Limb (tissue), 2 donors: ENCODE data around the gene DAO.
"Not testable (repeated sequence)": the region's sequence is repeated elsewhere in the genome, so short reads cannot be mapped to it uniquely, and the experiment has no call there.

ENCODE experiments used
- DNase-seq, 2 donors: peaks; one replicate each; pipeline ENCODE4 v3.0.0-alpha.2; 2016; ENCODE audit errors: extremely low spot score in 2 of 2

Gene DAO

DNA sequence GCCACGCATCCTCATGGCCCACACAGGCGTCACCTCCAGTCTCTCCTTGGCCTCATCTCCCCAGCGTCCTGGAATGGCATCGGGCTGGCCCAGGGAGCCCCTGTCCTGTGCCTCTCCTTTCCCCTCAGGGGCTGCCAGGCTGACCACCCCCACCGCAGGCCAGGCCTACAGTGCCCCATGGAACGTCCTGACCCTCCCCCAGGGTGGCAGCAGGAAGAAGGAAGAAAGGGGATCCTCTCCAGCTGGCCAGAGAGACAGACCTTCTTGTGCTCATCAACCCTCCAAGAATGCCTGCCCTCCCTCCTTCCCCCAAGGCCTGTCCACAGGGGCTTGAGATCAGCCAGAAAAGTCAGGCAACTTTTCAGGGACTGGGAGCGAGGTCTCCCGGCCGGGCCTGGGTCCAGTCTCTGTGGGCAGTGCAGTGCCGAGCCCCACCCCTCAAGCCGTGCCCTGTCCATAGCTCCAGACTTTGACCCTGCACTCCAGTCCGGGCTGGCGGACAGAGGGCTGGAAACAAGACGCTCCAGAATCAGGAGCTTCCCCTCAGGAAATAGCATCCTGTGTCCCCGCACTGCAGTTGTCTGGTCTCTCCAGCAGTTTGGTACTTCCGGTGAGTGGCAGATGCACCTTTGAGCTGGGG, at the start of gene DAO:
Gene DAO, plus strand, starts transcription at position 478 of the 640 bp plus-strand sequence. CDS start 4,915 bp downstream, outside the sequence.
- DNase-seq: no peak

DNA sequence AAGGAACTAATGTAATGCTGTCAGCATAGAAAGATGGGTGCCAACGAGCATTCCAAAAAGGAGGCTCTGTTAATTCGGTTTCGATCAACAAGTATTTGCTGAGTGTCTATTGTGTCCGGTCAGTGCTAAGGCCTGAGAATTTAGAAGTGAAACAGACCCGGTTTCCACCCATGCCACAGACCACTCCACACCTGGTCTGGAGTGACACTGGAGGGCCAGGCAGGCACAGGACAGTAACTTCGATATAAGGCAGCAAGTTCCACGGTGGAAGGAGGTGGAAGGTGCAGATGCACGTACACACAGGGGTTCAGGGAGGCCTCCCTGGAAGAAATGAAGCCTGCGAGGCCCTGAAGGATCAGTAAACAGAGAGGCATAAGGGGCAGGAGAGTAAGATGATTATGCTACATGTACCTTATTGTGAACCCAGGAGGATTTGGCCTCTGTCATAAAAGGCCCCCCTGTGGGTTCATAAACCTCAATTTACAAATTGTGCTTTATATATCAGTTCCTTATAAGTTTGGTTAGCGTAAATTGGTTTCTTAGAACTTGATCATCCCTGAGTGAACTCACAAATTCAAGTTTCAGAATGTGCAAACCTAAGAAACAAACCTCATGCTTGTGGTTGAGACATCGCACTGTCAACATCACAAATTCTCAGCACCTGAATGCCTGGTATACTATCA, 48.4 kb upstream of the DAO start:
- no peak for DNase-seq

DNA sequence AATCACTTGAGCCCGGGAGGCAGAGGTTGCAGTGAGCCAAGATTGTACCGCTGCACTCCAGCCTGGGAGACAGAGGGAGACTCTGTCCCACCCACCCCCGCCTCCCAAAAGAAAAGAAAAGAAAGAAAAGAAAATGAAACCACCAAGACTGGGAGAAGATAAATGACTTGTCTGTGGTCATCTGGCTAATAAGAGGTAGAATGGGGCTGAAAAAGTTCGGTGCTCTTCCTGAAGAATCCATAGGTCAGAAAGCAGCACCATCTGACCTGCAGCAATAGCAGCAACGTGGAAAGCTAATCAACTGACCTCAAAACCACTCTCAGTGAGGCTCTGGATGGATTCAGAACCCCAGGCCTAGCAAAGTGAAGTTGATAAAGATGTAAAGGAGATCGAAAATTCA, 47.7 kb upstream of the DAO start:
- no peak for DNase-seq

DNA sequence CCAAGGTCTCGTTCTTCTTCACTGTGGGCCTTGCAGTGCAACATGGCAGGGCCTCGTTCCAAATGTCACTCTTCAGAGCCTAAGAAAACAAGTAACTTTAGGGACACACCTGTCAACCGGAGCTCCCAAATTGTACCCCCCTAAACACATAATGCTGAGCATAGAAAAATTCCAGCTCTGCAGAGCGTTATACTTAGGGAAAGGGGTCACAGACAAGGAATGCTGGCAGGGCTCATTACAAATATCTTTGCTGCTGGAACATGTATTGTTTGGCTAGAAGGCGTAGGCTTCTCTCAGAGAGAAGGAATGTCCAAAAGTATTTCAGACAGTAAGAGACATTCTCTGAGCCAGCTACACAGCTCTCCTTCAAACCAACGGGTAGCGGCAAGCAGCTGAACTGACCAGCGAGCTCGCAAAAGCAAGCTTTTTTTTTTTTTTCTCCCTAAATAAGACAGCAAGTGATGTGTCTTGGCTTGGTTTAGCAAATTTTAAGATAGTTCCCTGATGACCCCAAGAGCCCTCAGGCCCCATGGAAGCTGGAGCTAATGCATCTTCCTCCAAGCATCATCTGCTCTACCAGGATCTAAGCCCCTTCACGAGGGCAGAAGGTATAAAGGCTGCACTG, 47.0 kb upstream of the DAO start:
- DNase-seq: peak in 1 of 2 donors; percentile 76

DNA sequence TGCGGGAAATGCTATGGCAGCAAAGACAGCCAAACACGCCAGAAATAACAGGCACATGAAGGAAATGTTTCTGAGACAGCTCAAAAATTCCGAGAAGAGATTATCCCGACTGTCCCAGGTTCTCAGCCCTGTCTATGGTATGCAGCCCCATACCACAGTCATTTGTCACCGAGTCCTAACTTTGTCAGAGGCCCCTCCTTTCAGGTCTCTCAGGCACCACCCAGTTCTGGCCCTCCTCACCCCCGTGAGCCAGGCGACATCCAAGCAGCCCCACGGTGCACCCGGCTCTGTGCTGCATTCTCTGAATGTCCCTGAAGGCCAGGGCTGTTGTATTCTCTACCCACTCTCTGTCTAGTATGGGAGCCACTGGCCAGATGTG, 46.5 kb upstream of the DAO start:
- peak in 1 of 2 donors; percentile 53 for DNase-seq

DNA sequence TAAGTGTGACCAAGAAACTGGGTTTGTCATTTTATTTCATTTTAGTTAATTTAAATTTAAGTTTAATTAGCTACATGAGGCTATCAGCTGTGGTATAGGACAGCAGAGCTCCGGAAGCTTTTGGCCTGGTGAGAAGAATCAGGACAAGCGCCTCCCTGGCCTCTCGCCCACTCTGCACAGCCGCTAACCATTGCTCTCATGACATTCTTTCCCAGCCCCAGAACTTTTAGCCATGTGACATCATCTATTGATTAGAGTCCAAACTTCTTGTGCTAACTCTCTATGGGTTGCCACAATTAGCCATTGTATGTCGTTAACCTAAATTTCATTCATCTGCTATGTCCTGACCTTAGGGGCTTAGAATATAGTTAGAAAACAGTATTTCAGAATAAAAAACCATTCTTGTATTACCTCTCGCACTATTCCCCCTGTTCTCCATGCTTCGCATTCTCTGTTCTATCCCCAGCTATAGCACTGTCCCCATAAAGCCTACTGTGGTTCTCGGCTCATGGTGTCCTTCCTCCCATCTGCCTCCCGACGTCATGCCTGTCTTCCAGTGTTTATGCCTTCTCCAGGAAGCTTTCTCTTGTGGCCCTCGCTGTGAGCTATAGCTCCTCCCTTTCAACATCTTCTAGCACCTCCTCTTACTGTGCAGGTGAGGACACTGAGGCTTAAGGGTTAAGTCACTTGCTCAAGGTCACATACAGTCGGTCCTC, 46.0 kb upstream of the DAO start:
- DNase-seq: peak in 1 of 2 donors; percentile 42

DNA sequence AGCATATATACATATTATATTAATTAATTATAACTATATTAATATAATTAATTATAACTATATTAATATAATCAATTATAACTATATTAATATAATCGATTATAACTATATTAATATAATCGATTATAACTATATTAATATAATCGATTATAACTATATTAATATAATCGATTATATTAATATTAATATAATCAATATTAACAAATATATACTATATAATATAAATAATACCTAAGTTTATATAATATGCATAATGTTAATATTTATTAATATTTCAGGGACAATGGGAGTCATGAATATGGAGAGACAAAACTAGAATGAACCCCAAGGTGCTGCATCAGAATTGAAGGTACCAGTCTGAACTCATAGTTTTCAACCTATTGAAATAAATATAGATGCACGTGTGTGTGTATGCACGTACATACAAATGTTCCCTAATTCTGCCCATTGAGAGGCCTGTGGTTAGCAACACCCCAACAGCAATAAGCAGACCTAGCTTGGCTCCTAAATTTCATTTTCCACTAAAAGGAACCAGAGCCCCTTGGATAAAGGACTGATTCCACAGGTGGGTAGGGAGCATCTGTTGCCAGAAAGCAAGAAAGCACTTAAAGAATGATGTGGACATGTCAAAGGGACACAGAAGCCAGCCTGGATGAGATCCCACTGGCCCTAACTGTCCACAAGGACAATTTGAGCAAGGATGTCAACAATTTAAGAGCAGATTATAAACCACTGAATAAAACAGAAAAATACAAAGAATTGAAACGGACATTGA, 43.8 kb upstream of the DAO start:
- no peak for DNase-seq

DNA sequence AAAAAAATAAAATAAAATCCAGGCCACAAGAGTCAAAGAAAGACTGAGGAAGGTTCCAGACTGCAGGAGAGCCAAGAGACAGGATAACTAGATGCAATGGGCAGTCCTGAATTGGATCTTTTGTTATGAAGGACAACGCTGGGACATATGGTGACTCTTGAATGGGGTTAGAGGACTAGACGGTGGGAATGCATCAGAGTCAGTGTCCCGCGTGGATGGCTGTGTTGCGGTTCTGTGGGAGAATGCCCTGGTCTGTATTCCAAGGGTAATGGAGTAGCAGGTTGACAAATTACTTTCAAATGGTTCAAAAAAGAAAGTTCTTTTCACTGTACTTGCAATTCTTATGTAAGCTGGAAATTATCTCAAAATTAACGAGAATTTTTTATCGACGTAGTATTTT, 42.7 kb upstream of the DAO start:
- DNase-seq: no peak

DNA sequence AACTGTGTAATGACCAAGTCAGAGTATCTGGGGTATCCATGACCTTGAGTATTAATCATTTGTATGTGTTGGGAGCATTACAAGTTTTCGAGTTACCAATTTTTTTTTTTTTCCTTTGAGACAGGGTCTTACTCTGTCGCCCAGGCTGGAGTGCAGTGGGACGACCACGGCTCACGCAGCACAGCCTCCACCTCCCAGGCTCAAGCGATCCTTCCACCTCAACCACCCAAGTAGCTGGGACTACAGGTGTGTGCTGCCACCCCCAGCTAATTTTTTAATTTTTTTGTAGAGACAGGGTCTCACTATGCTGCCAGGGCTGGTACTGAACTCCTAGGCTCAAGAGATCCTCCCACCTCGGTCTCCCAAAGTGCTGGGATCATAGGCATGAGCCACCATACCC, 42.2 kb upstream of the DAO start:
- no peak for DNase-seq

DNA sequence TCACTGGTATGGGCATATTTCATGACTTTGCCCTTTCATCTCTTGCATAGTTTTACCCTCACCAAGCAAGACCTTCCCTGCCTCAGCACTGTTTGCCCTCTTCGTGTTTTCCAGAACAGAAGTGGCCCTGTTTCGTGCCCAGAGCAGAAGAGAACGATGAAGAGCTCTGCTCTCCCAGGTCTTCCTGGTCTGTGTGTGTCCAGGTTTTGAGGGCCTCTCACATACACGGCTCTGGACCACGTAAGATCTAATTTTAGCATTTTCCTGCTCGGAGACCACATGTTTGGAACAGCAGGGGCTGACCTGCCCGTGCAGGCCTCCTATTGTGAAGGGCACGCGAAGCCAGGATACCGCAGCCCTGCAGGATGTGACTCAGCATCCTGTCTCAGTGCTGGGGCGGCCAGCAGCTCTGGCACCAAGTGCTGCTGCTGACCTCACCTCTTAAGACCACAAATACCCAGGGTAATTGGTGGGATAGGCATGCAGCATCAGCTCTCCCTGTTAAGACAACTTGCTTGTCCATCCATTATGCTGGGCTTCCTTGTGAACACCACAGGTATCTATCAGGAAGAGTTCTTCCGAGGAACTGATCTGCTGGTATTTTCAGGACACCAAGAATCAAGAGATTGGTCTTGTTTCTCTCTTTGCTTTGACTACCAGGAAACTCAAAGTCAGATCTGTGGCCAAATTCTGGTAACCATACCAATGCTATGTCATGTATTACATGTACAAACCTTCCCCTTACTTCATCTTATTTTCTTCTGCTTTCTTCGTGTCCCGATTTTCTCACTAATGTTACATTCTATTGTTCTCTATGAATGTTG, 41.5 kb upstream of the DAO start:
- peak; percentile 40 to 58 for DNase-seq

DNA sequence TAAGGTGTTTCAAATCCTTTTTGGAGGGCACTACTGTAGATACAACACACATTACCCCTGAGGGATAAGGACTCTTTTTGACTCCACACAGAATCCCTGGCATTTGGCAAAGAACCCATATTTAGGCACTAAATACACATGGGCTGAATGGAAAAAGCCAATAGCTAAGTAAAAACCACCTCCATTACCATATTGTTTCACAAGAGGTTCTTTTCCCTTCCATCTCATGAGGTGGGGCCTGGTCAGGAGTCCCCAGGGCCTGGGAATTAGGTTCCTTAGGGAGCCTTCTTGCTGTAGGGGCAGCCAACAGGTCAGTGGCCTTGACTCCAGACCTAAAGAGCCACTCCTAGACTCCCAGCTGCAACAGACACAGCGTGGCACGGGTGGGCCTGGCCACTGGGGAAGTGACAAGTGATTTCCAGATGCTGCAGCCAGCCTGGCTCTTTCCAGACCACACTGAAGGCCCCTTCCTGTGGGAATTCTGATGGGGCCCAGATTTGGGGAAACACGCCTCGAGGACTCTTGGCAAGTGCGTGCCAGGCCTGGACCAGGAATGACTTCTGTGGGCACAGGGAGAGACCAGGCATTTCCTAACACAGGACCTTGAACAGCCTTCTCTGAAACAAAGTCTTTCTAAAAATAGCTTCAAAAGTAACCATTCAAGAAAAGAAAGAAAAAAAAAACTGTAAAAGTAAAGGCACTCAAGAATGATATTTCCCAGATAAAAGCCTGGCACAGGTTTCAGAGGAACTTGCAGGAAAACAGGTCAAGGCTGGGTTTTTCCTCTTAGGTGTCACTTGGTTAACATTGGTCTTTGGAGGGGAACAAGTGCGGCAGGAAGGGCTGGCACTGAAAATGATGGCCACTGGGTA, 40.6 kb upstream of the DAO start:
- peak in 1 of 2 donors; percentile 54 for DNase-seq

DNA sequence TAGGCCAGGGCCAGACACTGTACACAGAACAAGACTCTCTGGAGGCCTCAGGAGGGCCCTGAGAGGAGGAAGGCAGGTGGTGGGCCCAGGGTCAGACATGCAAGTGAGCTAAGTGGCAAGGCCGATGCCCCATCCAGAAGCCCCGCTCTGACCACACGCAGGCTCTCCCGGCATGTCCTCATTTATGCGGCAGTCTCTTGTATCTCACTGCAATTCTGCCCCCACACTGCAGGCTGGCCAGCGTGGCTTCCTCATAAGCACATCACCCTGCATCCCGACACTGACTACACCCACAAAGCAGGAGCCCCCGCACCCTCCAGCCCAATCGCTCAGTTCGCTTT, 40.0 kb upstream of the DAO start:
- DNase-seq: no peak

DNA sequence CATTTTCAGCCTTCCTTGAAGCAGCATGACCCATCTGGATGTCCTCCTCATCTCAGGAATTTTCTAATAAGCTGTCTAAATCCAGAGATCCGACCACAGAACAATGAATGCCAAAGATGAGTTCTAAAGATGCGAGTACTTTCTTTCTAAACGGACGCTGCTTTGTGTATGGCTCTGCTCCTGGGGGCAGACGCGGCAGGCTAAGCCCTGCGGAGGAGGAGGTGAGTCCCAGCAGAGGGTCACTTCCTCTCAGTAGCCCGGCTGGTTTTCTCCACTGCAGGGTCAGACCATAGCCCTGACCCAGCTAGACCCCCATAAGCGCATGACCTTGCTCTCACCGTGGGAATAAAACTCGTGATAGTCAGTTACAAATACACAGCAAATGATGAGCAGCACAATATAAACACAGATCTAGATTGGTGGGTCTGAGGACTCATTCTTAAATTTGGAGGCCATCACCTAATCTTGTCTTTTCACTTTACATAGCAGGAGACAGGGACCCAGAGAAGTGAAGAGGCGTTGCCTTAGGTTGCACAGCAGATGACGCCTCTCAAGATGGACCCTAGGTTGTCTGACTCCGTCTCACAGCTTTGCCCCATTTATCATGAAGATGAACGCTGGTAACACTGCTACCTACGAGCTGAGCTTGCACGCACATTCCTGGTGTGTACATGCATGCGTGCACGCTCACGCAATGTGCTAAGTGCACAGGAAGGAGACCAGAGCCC, 39.1 kb upstream of the DAO start:
- no peak for DNase-seq

DNA sequence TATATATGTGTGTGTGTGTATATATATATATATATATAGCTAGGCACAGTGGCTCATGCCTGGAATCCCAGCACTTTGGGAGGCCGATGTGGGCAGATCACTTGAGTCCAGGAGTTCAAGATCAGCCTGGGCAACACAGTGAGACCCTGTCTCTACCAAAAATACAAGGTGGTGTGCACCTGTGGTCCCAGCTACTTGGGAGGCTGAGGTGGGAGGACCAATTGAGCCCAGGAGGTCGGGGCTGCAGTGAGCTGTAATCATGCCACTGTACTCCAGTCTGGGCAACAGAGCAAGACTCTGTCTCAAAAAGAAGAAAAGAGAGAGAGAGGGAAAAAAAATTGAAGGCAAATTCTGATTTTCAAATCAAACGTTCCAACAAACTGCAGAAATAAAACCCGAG, 38.1 kb upstream of the DAO start:
- not testable (repeated sequence) for DNase-seq

DNA sequence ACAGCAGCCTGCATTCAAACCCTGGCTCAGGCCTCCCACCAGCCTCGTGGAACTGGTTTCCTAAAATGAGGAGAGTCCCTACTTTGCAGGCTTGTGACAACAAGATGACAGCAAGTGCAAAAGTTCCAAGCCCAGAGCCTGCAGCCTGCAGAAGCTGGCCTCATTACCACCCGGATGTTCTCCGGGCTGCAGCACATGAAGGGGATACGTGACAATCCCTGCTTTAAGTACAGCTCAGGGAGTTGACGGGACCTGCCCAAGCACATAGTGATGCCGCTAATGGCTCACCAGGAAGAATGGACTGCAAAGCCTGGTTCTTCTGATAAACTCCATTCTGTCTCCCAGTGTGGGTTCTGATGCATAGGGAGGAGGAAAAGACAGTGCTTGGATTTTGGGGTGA, 37.5 kb upstream of the DAO start:
- no peak for DNase-seq

DNA sequence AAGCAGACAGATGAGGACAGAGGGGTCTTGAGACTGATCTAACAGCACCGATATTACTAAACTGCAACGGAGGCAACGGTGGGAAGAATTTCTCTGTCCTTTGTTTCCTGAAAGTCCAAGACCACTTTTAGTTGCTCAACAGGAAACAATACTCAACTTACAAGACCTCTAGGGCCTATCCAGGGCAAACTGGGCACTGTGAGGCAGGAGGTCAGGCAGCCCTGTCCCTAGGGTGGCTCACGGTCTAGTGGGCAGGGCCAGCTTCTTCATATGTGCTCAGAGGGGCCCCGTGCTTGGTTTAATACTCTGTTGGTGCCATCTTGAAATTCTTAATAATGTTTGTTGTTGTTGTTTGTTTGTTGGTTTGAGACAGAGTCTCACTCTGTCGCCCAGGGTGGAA, 36.7 kb upstream of the DAO start:
- no peak for DNase-seq

DNA sequence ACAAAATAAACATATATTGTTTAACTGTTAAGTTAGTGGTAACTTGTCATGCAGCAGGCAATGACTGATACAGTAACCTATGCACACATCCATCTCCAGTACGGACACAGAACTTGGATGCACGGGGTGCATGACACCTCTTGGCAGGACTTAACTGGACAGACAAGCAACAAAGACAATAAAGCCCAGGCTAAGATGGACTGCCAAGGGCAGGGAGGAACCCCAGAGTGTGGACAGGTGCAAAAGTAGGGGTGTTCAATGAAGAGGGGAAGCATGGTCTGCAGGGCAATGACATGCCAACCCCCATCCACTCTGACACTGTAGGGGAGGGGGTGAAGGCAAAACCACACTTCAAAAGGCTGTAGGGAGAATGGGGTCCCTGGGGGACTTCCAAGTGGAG, 34.2 kb upstream of the DAO start:
- no peak for DNase-seq

DNA sequence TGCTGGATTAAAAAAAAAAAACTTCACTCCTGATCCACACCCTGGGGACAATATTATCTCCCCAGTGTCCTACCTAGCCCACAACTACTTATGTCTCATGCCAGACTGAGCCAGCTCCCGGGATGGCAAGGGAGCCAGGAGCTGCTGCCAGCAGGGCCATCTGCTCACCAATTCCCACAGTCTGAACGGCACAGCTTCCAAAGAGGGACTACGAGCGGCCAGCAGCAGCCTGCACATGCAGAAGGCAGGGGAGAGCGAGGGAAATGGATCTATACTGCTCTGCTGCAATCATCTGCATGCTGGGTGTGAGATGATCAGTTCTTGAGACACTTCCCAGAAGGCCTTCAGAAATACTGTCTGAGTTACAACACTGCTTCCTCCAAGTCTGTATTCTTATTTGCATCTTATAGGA, 33.6 kb upstream of the DAO start:
- no peak for DNase-seq

DNA sequence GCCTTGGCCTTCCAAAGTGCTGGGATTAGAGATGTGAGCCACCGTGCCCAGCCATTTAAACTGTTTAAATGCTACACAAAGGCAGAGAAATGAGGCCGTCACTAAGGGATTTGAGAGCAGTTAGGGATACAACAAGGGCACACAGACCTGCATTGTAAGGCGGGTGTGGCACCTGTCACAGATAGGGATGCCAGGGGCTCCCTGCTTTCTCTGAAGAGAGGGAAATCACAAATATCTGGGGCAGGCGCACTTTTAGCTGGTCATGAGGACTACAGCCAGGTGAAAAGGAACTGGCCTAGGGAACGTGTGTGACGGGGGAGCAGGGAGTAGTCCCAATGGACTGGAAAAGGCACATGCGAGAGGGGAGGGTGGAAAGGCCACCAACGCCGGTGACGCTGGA, 32.2 kb upstream of the DAO start:
- DNase-seq: no peak
